PC-3 (cell line): ENCODE results near the gene RBM4B.

Experiments
- CTCF ChIP-seq: fragments of 300-600 bp; sonication (generic); conservative IDR thresholded peaks from 2 replicates; pipeline ENCODE4 v1.5.1; 2017; ENCODE audit warnings: antibody characterized with exemption, low read depth, mild to moderate bottlenecking, low read length
- EZH2 ChIP-seq: fragments of 300-600 bp; sonication (generic); IDR thresholded peaks from one replicate; pipeline ENCODE4 v1.6.1; 2017; ENCODE audit warnings: antibody characterized with exemption, mild to moderate bottlenecking, low read length; ENCODE audit not compliant: unreplicated experiment

- TF ChIP-seq CTCF, result no peak
- TF ChIP-seq EZH2, result no peak
Measured at GRCh38 chr11:66636411-66636810, 41.3 kb downstream of the RBM4B start.
